Mammary epithelial cell (primary cell): ENCODE data around the gene COMMD8.

Experiments
- EZH2 ChIP-seq: IDR thresholded peaks from 2 replicates; pipeline ENCODE4 v1.6.1; 2012; ENCODE audit warnings: low read length, inconsistent platforms, borderline replicate concordance
- TF ChIP-seq, protein P1 (sequence below), 2 donors: IDR thresholded peaks in 1 of 2; conservative IDR thresholded peaks in 1 of 2; 2 replicates each; pipeline ENCODE4 v1.5.1; 2011 to 2012; ENCODE audit warnings: inconsistent platforms in 2 of 2, low read length in 2 of 2, mild to moderate bottlenecking in 2 of 2, control low read depth in 1 of 2, low read depth in 1 of 2; ENCODE audit not compliant: insufficient read depth in 1 of 2; ENCODE audit errors: extremely low read depth in 1 of 2

GRCh38 chr4:47485768-47486167, 22.3 kb upstream of the COMMD8 start:
- TF ChIP-seq, protein P1, sequence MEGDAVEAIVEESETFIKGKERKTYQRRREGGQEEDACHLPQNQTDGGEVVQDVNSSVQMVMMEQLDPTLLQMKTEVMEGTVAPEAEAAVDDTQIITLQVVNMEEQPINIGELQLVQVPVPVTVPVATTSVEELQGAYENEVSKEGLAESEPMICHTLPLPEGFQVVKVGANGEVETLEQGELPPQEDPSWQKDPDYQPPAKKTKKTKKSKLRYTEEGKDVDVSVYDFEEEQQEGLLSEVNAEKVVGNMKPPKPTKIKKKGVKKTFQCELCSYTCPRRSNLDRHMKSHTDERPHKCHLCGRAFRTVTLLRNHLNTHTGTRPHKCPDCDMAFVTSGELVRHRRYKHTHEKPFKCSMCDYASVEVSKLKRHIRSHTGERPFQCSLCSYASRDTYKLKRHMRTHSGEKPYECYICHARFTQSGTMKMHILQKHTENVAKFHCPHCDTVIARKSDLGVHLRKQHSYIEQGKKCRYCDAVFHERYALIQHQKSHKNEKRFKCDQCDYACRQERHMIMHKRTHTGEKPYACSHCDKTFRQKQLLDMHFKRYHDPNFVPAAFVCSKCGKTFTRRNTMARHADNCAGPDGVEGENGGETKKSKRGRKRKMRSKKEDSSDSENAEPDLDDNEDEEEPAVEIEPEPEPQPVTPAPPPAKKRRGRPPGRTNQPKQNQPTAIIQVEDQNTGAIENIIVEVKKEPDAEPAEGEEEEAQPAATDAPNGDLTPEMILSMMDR (conservative IDR thresholded peaks at IDR 0.05 in 1 of 2, IDR thresholded peaks at IDR 0.05 in 1 of 2; ENCODE audit: extremely low read depth in 1 of 2, insufficient read depth in 1 of 2, low read depth in 1 of 2, low read length in 2 of 2) = no peak
- no peak for TF ChIP-seq EZH2
